DMS79 (cell line): ENCODE results near the gene NRCAM.

ENCODE experiments used
- DNase-seq: peaks from one replicate; lab custom pipeline; 2025; lab: John Stamatoyannopoulos, UW

Gene NRCAM

GRCh38 chr7:108425714-108426275, 30.4 kb downstream of the NRCAM start:
- no peak for DNase-seq

GRCh38 chr7:108424013-108424412, 32.2 kb downstream of the NRCAM start:
- DNase-seq: no peak

GRCh38 chr7:108423089-108423989, 32.9 kb downstream of the NRCAM start:
- DNase-seq: no peak

GRCh38 chr7:108421720-108422331, 34.4 kb downstream of the NRCAM start:
- peak; percentile 44 for DNase-seq

- no peak for DNase-seq
Observed at GRCh38 chr7:108419961-108420908, 36.0 kb downstream of the NRCAM start.

- DNase-seq: no peak
Observed at GRCh38 chr7:108418946-108419345, 37.3 kb downstream of the NRCAM start.

GRCh38 chr7:108417926-108418325, 38.3 kb downstream of the NRCAM start:
- no peak for DNase-seq

- DNase-seq: no peak
Observed at GRCh38 chr7:108417144-108417543, 39.1 kb downstream of the NRCAM start.

- DNase-seq: peak; percentile 39
Observed at GRCh38 chr7:108415821-108416536, 40.3 kb downstream of the NRCAM start.

- no peak for DNase-seq
Observed at GRCh38 chr7:108415084-108415483, 41.2 kb downstream of the NRCAM start.

GRCh38 chr7:108413782-108414492, 42.3 kb downstream of the NRCAM start:
- no peak for DNase-seq

- DNase-seq: no peak
Observed at GRCh38 chr7:108413337-108413736, 42.9 kb downstream of the NRCAM start.

GRCh38 chr7:108409146-108409545, 47.1 kb downstream of the NRCAM start:
- DNase-seq: no peak

GRCh38 chr7:108408296-108408991, 47.8 kb downstream of the NRCAM start:
- DNase-seq: peak; percentile 44

GRCh38 chr7:108407676-108408075, 48.6 kb downstream of the NRCAM start:
- DNase-seq: no peak

- peak; percentile 94 for DNase-seq
Observed at GRCh38 chr7:108406222-108406890, 49.9 kb downstream of the NRCAM start.

- no peak for DNase-seq
Observed at GRCh38 chr7:108404509-108405420, 51.5 kb downstream of the NRCAM start.

GRCh38 chr7:108403597-108404217, 52.5 kb downstream of the NRCAM start:
- DNase-seq: peak; percentile 65
